ENCODE measurements around the gene INTS4.
"Not testable (repeated sequence)": the region's sequence is repeated elsewhere in the genome, so short reads cannot be mapped to it uniquely, and the experiment has no call there.

DNA sequence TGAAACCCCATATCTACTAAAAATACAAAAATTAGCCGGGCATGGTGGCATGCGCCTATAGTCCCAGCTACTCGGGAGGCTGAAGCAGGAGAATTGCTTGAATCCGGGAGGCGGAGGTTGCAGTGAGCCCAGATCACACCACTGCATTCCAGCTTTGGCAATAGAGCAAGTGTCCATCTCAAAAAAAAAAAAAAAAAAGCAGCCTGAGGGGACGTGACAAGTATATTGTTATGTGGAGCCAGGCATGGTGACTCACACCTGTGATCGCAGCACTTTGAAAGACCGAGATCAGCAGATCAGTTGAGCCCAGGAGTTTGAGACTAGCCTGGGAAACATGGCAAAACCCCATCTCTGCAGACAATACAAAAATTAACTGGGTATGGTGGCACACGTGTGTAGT, 34.0 kb upstream of the INTS4 start:
- TF ChIP-seq, protein P1, sequence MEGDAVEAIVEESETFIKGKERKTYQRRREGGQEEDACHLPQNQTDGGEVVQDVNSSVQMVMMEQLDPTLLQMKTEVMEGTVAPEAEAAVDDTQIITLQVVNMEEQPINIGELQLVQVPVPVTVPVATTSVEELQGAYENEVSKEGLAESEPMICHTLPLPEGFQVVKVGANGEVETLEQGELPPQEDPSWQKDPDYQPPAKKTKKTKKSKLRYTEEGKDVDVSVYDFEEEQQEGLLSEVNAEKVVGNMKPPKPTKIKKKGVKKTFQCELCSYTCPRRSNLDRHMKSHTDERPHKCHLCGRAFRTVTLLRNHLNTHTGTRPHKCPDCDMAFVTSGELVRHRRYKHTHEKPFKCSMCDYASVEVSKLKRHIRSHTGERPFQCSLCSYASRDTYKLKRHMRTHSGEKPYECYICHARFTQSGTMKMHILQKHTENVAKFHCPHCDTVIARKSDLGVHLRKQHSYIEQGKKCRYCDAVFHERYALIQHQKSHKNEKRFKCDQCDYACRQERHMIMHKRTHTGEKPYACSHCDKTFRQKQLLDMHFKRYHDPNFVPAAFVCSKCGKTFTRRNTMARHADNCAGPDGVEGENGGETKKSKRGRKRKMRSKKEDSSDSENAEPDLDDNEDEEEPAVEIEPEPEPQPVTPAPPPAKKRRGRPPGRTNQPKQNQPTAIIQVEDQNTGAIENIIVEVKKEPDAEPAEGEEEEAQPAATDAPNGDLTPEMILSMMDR (IDR thresholded peaks at IDR 0.05) = not testable (repeated sequence)
- TF ChIP-seq POLR2A (IDR thresholded peaks at IDR 0.05) = not testable (repeated sequence)

Measured in thyroid gland (tissue), 4 donors.